Measurements from ENCODE around the gene CIB2.

DNA sequence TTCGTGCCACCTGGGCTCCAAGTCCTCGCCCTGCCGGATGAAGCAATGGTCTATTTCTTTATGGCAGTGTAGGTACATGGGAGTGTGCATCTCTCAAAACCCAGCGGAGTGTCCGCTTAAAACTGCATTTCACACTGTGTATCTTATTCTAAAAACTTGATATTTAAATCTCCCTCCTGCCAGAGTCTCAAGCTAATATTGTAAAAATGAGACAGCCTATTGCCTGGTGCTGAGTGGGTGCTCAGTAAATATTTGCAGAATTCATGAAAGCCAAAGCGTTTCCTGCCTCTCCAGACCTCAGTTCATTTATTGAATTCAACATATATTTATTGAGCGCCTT is 53.4 kb downstream of the CIB2 start:
- TF ChIP-seq, protein P1, sequence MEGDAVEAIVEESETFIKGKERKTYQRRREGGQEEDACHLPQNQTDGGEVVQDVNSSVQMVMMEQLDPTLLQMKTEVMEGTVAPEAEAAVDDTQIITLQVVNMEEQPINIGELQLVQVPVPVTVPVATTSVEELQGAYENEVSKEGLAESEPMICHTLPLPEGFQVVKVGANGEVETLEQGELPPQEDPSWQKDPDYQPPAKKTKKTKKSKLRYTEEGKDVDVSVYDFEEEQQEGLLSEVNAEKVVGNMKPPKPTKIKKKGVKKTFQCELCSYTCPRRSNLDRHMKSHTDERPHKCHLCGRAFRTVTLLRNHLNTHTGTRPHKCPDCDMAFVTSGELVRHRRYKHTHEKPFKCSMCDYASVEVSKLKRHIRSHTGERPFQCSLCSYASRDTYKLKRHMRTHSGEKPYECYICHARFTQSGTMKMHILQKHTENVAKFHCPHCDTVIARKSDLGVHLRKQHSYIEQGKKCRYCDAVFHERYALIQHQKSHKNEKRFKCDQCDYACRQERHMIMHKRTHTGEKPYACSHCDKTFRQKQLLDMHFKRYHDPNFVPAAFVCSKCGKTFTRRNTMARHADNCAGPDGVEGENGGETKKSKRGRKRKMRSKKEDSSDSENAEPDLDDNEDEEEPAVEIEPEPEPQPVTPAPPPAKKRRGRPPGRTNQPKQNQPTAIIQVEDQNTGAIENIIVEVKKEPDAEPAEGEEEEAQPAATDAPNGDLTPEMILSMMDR (tag by site-specific recombination; IDR thresholded peaks at IDR 0.05), result no peak
- TF ChIP-seq ZNF121 (tag by site-specific recombination; IDR thresholded peaks at IDR 0.05), result no peak
- TF ChIP-seq, protein P2, sequence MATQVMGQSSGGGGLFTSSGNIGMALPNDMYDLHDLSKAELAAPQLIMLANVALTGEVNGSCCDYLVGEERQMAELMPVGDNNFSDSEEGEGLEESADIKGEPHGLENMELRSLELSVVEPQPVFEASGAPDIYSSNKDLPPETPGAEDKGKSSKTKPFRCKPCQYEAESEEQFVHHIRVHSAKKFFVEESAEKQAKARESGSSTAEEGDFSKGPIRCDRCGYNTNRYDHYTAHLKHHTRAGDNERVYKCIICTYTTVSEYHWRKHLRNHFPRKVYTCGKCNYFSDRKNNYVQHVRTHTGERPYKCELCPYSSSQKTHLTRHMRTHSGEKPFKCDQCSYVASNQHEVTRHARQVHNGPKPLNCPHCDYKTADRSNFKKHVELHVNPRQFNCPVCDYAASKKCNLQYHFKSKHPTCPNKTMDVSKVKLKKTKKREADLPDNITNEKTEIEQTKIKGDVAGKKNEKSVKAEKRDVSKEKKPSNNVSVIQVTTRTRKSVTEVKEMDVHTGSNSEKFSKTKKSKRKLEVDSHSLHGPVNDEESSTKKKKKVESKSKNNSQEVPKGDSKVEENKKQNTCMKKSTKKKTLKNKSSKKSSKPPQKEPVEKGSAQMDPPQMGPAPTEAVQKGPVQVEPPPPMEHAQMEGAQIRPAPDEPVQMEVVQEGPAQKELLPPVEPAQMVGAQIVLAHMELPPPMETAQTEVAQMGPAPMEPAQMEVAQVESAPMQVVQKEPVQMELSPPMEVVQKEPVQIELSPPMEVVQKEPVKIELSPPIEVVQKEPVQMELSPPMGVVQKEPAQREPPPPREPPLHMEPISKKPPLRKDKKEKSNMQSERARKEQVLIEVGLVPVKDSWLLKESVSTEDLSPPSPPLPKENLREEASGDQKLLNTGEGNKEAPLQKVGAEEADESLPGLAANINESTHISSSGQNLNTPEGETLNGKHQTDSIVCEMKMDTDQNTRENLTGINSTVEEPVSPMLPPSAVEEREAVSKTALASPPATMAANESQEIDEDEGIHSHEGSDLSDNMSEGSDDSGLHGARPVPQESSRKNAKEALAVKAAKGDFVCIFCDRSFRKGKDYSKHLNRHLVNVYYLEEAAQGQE (tag by site-specific recombination; IDR thresholded peaks at IDR 0.05), result no peak
- TF ChIP-seq HOXA7 (CRISPR knock-in tag; IDR thresholded peaks at IDR 0.05; ENCODE audit: borderline replicate concordance), result no peak
- no peak for TF ChIP-seq KLF1 (tag by site-specific recombination; IDR thresholded peaks at IDR 0.05)
- no peak for TF ChIP-seq ZNF521 (tag by site-specific recombination; IDR thresholded peaks at IDR 0.05)
- TF ChIP-seq, protein P3, sequence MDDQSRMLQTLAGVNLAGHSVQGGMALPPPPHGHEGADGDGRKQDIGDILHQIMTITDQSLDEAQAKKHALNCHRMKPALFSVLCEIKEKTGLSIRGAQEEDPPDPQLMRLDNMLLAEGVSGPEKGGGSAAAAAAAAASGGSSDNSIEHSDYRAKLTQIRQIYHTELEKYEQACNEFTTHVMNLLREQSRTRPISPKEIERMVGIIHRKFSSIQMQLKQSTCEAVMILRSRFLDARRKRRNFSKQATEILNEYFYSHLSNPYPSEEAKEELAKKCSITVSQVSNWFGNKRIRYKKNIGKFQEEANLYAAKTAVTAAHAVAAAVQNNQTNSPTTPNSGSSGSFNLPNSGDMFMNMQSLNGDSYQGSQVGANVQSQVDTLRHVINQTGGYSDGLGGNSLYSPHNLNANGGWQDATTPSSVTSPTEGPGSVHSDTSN (CRISPR knock-in tag; IDR thresholded peaks at IDR 0.05), result no peak
- no peak for TF ChIP-seq ZNF24 (tag by site-specific recombination; IDR thresholded peaks at IDR 0.05)
- no peak for TF ChIP-seq ZNF341 (tag by site-specific recombination; IDR thresholded peaks at IDR 0.05; ENCODE audit: low read depth)
- TF ChIP-seq ZNF610 (tag by site-specific recombination; IDR thresholded peaks at IDR 0.05; ENCODE audit: borderline replicate concordance), result no peak
- no peak for TF ChIP-seq YY1 (tag by site-specific recombination; IDR thresholded peaks at IDR 0.05)
